ENCODE results near the gene HELLS. TPM values are rescaled to one million over a fixed set of nuclear protein-coding genes. Genes with fewer than 3 reads are reported as not detected.
A peak's percentile ranks its signal among the peaks of the same experiment; 100 is the strongest.

The HELLS gene
- total and polyA plus RNA-seq, 10 of the 15 experiments (the other 5 are each of a cell fraction or from before 2014, with no cell fraction given), result 33.9 to 159 (median 123) TPM

- Histone ChIP-seq H3K27ac (ENCODE audit: control insufficient read depth, insufficient read depth) (peak overlapping the region; percentile 92), H3K27me3 (replicated peaks in 1 of 2; ENCODE audit: control insufficient read depth in 2 of 2, insufficient read depth in 2 of 2, low read length in 1 of 2) (no peaks in the 10 kb centered on the region), H3K4me3 (peak overlapping the region; percentile 85), H3K36me3 (ENCODE audit: control insufficient read depth in 2 of 2, insufficient read depth in 2 of 2, low read length in 1 of 2) (no peaks in the 10 kb centered on the region; a peak in 1 of 4 replicates), H3K9me3 (replicated peaks; ENCODE audit: control insufficient read depth, insufficient read depth, low read length) (no peaks in the 10 kb centered on the region), H2AFZ (ENCODE audit: control insufficient read depth, low read depth, low read length) (peak overlapping the region; percentile 91), H3K9ac (ENCODE audit: control insufficient read depth, insufficient read depth, low read length) (peak overlapping the region; percentile 95), H3K79me2 (ENCODE audit: control insufficient read depth, insufficient read depth, low read length) (peaks cover 46% of the 10 kb centered on the region), H3K4me2 (ENCODE audit: control insufficient read depth, insufficient read depth) (peak overlapping the region; percentile 58), H3K4me1 (ENCODE audit: control insufficient read depth, insufficient read depth, low read length) (peaks cover 5% of the 10 kb centered on the region), H4K20me1 (ENCODE audit: control insufficient read depth, insufficient read depth) (no peaks in the 10 kb centered on the region)
- intact Hi-C loops (cut with micrococcal nuclease; ENCODE audit: unreplicated experiment), result loop anchor here (5.0 to 10.0 kb wide), 2 partner anchors 144 to 191 kb away; partner anchors contain the start of gene TBC1D12
- TSS peak; percentile 76 for BruUV-seq (replicated peaks)
- TF ChIP-seq BCL11A (IDR thresholded peaks at IDR 0.05; ENCODE audit: low read depth, low read length) (no peak), YY1 (IDR thresholded peaks at IDR 0.05; ENCODE audit: low read depth, low read length) (peak; percentile 31; the same call in 1 of the 2 replicates)
- no peak for DNase-seq (ENCODE audit: low read depth, low spot score)
- ATAC-seq, result peak; percentile 49
- ChIA-PET CTCF (interaction anchor here (0.7 kb wide), 2 partner anchors 8 to 1385 kb away, joined by 3 to 4 read pairs; no protein-coding TSS in a partner anchor), RAD21 (ENCODE audit: unreplicated experiment) (no interaction called here), POLR2A (interaction anchor here (0.7 kb wide), 1 partner anchor 185 kb away, joined by 4 read pairs; no protein-coding TSS in a partner anchor), SMC1A (ENCODE audit: uncharacterized antibody, unreplicated experiment) (interaction anchor here (0.6 to 1.5 kb wide), 3 partner anchors 10 to 60 kb away, joined by 3 to 5 read pairs (median 3); no protein-coding TSS in a partner anchor)
- 2% methylated on average over 23 of the region's 25 CpGs for WGBS (ENCODE audit: insufficient coverage, insufficient replicate concordance, low lambda C conversion rate, missing lambda C conversion rate)
- no peak for FAIRE-seq
- in situ Hi-C loops (cut with MboI), result no loop called here
Observed at GRCh38 chr10:94546049-94546900, 687 bp downstream of the HELLS start.

GRCh38 chr10:94546901-94547185, 1.3 kb downstream of the HELLS start:
- H3K9ac ChIP-seq (ENCODE audit: control insufficient read depth, insufficient read depth, low read length), result peak overlapping the region; percentile 95
- SMC1A ChIA-PET (ENCODE audit: uncharacterized antibody, unreplicated experiment), result interaction anchor here (1.5 kb wide), 1 partner anchor 9 kb away, joined by 5 read pairs; no protein-coding TSS in a partner anchor
- peaks cover 5% of the 10 kb centered on the region for H3K4me1 ChIP-seq (ENCODE audit: control insufficient read depth, insufficient read depth, low read length)
- H3K9me3 ChIP-seq (replicated peaks; ENCODE audit: control insufficient read depth, insufficient read depth, low read length), result no peaks in the 10 kb centered on the region
- in situ Hi-C loops (cut with MboI) (no loop called here), intact Hi-C loops (cut with micrococcal nuclease; ENCODE audit: unreplicated experiment) (loop anchor here (5.0 to 10.0 kb wide), 2 partner anchors 145 to 192 kb away; partner anchors contain the start of gene TBC1D12)
- peak overlapping the region; percentile 92 for H3K27ac ChIP-seq (ENCODE audit: control insufficient read depth, insufficient read depth)
- peaks cover 46% of the 10 kb centered on the region for H3K79me2 ChIP-seq (ENCODE audit: control insufficient read depth, insufficient read depth, low read length)
- CTCF ChIA-PET, result no interaction called here
- peak; percentile 32 for ATAC-seq
- H3K36me3 ChIP-seq (ENCODE audit: control insufficient read depth in 2 of 2, insufficient read depth in 2 of 2, low read length in 1 of 2), result no peaks in the 10 kb centered on the region; a peak in 1 of 4 replicates
- H4K20me1 ChIP-seq (ENCODE audit: control insufficient read depth, insufficient read depth), result no peaks in the 10 kb centered on the region
- 0% methylated on average over 1 of the region's 1 CpG for WGBS (ENCODE audit: insufficient coverage, insufficient replicate concordance, low lambda C conversion rate, missing lambda C conversion rate)
- no TSS peak for BruUV-seq (replicated peaks)
- FAIRE-seq, result no peak
- peak overlapping the region; percentile 85 for H3K4me3 ChIP-seq
- peak overlapping the region; percentile 58 for H3K4me2 ChIP-seq (ENCODE audit: control insufficient read depth, insufficient read depth)
- peak; percentile 7 for DNase-seq (ENCODE audit: low read depth, low spot score)
- RAD21 ChIA-PET (ENCODE audit: unreplicated experiment), result interaction anchor here (0.6 kb wide), 1 partner anchor 84 kb away, joined by 3 read pairs; no protein-coding TSS in a partner anchor
- POLR2A ChIA-PET, result no interaction called here
- H2AFZ ChIP-seq (ENCODE audit: control insufficient read depth, low read depth, low read length), result peak overlapping the region; percentile 91
- no peaks in the 10 kb centered on the region for H3K27me3 ChIP-seq (replicated peaks in 1 of 2; ENCODE audit: control insufficient read depth in 2 of 2, insufficient read depth in 2 of 2, low read length in 1 of 2)
- TF ChIP-seq ZZZ3 (IDR thresholded peaks at IDR 0.05; ENCODE audit: control insufficient read depth, insufficient read length, low read depth), result no peak
- no peak for TF ChIP-seq USF1 (IDR thresholded peaks at IDR 0.05; ENCODE audit: borderline replicate concordance, extremely low read length, insufficient read depth, low read depth, low read length)
- TF ChIP-seq STAT1 (conservative IDR thresholded peaks at IDR 0.05), result no peak
- no peak for TF ChIP-seq EP300 (IDR thresholded peaks at IDR 0.05; ENCODE audit: borderline replicate concordance in 1 of 2, control insufficient read depth in 1 of 2, low read depth in 2 of 2, low read length in 2 of 2)
- no peak for TF ChIP-seq BCL11A (IDR thresholded peaks at IDR 0.05; ENCODE audit: low read depth, low read length)
- TF ChIP-seq CHD1 (IDR thresholded peaks at IDR 0.05; ENCODE audit: low read depth, low read length), result no peak
- TF ChIP-seq MYB (IDR thresholded peaks at IDR 0.05; ENCODE audit: borderline replicate concordance, low read depth, low read length), result no peak
- TF ChIP-seq GATAD2B (conservative IDR thresholded peaks at IDR 0.05; ENCODE audit: low read depth), result no peak
- TF ChIP-seq SPI1 (IDR thresholded peaks at IDR 0.05; ENCODE audit: borderline replicate concordance, insufficient read depth, low read depth, low read length), result no peak
- TF ChIP-seq ZBED1 (IDR thresholded peaks at IDR 0.05; ENCODE audit: borderline replicate concordance), result no peak
- TF ChIP-seq YBX1 (IDR thresholded peaks at IDR 0.05), result no peak
- TF ChIP-seq BACH1 (IDR thresholded peaks at IDR 0.05; ENCODE audit: borderline replicate concordance), result no peak

Measured in GM12878 (cell line).